GM20000 (cell line): ENCODE measurements around the gene HPCAL4.

ENCODE experiments used
- DNase-seq: peaks from one replicate; pipeline ENCODE4 v3.0.0; 2012; ENCODE audit warnings: low spot score
- CTCF ChIP-seq: IDR thresholded peaks from 2 replicates; pipeline ENCODE4 v1.5.1; 2012; ENCODE audit warnings: mild to moderate bottlenecking, control low read depth; ENCODE audit errors: extremely low read depth, missing control alignments

HPCAL4 gene

GRCh38 chr1:39700348-39700747 lies 9.1 kb upstream of the HPCAL4 start:
- DNase-seq, result no peak
- no peak for TF ChIP-seq CTCF

GRCh38 chr1:39699419-39699818 lies 8.2 kb upstream of the HPCAL4 start:
- no peak for TF ChIP-seq CTCF
- DNase-seq, result no peak

- no peak for TF ChIP-seq CTCF
- DNase-seq, result no peak
These were observed 7.3 kb upstream of the HPCAL4 start for GRCh38 chr1:39698568-39698967.

- no peak for DNase-seq
- TF ChIP-seq CTCF, result no peak
These were observed 5.2 kb upstream of the HPCAL4 start for GRCh38 chr1:39696448-39696847.

- TF ChIP-seq CTCF, result no peak
- no peak for DNase-seq
These were observed 3.8 kb upstream of the HPCAL4 start for GRCh38 chr1:39695016-39695415.

GRCh38 chr1:39694026-39694425 lies 2.8 kb upstream of the HPCAL4 start:
- no peak for TF ChIP-seq CTCF
- DNase-seq, result no peak

GRCh38 chr1:39692152-39693074 lies 1.2 kb upstream of the HPCAL4 start:
- no peak for DNase-seq
- no peak for TF ChIP-seq CTCF
